ENCODE results near the gene TERT.
"Not testable (repeated sequence)": the region's sequence is repeated elsewhere in the genome, so short reads cannot be mapped to it uniquely, and the experiment has no call there.

The TERT gene

GRCh38 chr5:1334831-1335539, 40.1 kb upstream of the TERT start:
- no peak for DNase-seq (ENCODE audit: low read depth)
- no peak overlapping the region for H3K4me3 ChIP-seq (ENCODE audit: control insufficient read depth, low read depth, low read length)
- no peak for TF ChIP-seq CTCF (IDR thresholded peaks at IDR 0.05; ENCODE audit: control insufficient read depth, insufficient read depth, low read depth, low read length, missing control alignments)

- TF ChIP-seq CTCF (IDR thresholded peaks at IDR 0.05; ENCODE audit: control insufficient read depth, insufficient read depth, low read depth, low read length, missing control alignments): no peak
- DNase-seq (ENCODE audit: low read depth): no peak
- no peak overlapping the region for H3K4me3 ChIP-seq (ENCODE audit: control insufficient read depth, low read depth, low read length)
Observed at GRCh38 chr5:1333986-1334385, 39.1 kb upstream of the TERT start.

- H3K4me3 ChIP-seq (ENCODE audit: control insufficient read depth, low read depth, low read length); DNase-seq (ENCODE audit: low read depth): not testable (repeated sequence)
Observed at GRCh38 chr5:1333286-1333685, 38.4 kb upstream of the TERT start.

GRCh38 chr5:1332461-1333001, 37.7 kb upstream of the TERT start:
- no peak overlapping the region for H3K4me3 ChIP-seq (ENCODE audit: control insufficient read depth, low read depth, low read length)
- no peak for TF ChIP-seq CTCF (IDR thresholded peaks at IDR 0.05; ENCODE audit: control insufficient read depth, insufficient read depth, low read depth, low read length, missing control alignments)
- no peak for DNase-seq (ENCODE audit: low read depth)

- no peak for DNase-seq (ENCODE audit: low read depth)
- no peak overlapping the region for H3K4me3 ChIP-seq (ENCODE audit: control insufficient read depth, low read depth, low read length)
- no peak for TF ChIP-seq CTCF (IDR thresholded peaks at IDR 0.05; ENCODE audit: control insufficient read depth, insufficient read depth, low read depth, low read length, missing control alignments)
Observed at GRCh38 chr5:1331861-1332405, 37.1 kb upstream of the TERT start.

GRCh38 chr5:1330847-1331831, 36.3 kb upstream of the TERT start:
- H3K4me3 ChIP-seq (ENCODE audit: control insufficient read depth, low read depth, low read length): no peak overlapping the region
- DNase-seq (ENCODE audit: low read depth): no peak
- no peak for TF ChIP-seq CTCF (IDR thresholded peaks at IDR 0.05; ENCODE audit: control insufficient read depth, insufficient read depth, low read depth, low read length, missing control alignments)

Measured in AG09309 (cell line).